ENCODE results near the gene C1QTNF8. TPM values are rescaled to one million over a fixed set of nuclear protein-coding genes. Genes with fewer than 3 reads are reported as not detected.

C1QTNF8 gene
- total RNA-seq, 4 donors from 2014 or later: not detected

DNA sequence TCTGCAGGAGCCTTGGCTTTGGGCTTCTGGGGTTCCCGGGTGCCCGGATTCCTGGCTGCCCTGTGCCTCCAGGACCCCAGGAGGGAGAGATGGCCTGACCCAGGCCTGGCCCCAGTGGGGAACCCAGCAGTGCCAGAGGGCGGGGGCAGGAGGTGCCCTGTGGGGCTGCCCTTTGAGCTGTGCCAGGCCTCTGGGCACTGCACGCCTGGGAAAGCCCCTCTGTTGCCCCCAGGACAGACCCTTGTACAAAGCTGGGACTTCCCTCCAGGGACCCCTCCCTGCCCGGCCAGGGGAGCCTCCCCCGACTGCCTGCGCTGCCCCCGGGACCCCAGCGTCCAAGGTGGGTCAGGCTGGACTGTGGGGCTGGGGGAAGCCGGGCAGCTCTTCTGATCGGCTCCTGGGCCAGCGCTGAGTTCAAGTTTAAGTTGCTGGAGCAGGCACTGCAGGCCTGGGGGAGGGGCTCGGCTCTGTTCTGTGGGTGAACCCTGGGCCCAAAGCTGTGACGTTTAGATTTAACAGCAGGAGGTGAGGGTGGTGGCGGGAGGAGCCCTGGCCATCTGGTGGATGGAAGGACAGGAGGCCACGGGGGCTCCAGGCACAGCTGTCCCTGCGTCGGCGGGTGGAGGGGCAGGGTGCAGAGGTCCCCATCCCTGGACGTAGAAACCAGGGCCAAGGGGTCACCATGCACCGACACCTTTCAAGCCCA lies 27.6 kb upstream of the C1QTNF8 start:
- Histone ChIP-seq H3K4me3 (no peak overlapping the region), H3K27me3 (no peaks in the 10 kb centered on the region), H3K9me3 (no peaks in the 10 kb centered on the region), H3K36me3 (no peaks in the 10 kb centered on the region), H3K4me1 (peaks cover 0 to 4% of the 10 kb centered on the region in 2 donors), H3K27ac (no peak overlapping the region)
- no peak for DNase-seq
- intact Hi-C loops (cut with DNase I; ENCODE audit: low total_unique reads): no loop called here
- TF ChIP-seq POLR2A (IDR thresholded peaks at IDR 0.05) (no peak), CTCF (IDR thresholded peaks at IDR 0.05) (no peak)

DNA sequence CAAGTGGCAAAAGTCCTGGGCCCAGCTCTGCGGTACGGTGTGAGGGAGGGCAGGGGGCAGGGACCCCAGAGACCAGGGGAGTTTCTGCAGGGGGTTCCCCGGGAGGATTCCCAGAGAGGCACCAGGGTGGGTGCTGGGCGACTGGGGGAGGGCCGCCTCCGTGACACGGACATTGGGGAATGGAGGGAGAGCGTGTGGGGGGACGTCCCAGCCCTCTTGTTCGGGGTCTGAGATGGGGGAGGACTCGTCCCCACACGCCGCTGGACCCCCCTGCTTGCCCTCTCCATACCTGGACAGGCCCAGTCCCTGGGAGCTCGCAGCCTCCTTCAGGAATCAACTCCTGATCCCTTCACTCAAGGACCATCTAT lies 26.3 kb upstream of the C1QTNF8 start:
- no peak overlapping the region for H3K4me3 ChIP-seq
- H3K36me3 ChIP-seq: no peaks in the 10 kb centered on the region
- peaks cover 0 to 4% of the 10 kb centered on the region in 2 donors for H3K4me1 ChIP-seq
- H3K27me3 ChIP-seq: no peaks in the 10 kb centered on the region
- TF ChIP-seq CTCF (IDR thresholded peaks at IDR 0.05) (no peak), POLR2A (IDR thresholded peaks at IDR 0.05) (no peak)
- intact Hi-C loops (cut with DNase I; ENCODE audit: low total_unique reads): no loop called here
- DNase-seq: no peak
- H3K27ac ChIP-seq: no peak overlapping the region
- no peaks in the 10 kb centered on the region for H3K9me3 ChIP-seq

DNA sequence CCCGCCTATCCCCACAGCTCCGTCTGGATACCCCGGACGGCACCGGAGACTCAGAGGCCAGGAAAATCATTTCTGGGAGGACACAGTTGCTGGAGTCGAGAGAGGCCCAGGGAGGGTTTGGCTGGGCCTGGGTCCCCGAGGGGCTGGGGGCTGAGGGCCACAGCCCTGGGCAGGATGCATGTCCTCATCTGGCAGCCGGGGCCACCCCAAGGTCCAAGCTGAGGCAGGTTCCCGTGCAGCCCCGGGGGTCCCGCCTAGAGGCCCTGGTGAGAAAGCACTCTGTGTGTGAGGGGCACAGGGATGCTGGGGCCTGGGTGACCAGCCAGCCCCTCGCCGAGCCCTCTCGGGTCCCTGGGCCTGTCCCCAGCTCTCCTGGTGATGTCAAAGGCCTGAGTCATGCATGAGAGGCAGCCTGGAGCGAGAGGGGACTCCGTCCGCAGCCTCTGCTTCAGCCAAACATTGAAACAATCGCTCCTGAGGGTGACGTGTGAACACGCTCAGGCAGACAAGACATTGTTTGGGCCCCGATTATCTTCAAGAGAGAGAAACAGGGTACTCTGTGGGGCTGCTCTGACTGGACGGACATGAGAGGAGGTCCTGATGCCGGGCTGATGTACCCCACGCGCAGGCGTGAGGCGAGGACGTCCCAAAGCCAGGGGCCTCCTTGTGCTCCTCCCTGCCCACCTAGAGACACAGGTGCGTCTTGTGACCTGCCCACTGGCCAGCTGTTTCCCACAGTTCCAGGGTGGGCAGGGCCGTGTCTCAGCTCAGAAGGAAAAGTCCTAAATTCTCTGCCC lies 25.8 kb upstream of the C1QTNF8 start:
- DNase-seq: no peak
- no peak for TF ChIP-seq CTCF (IDR thresholded peaks at IDR 0.05)
- TF ChIP-seq POLR2A (IDR thresholded peaks at IDR 0.05): no peak
- Histone ChIP-seq H3K27me3 (no peaks in the 10 kb centered on the region), H3K27ac (no peak overlapping the region), H3K4me1 (peaks cover 0 to 4% of the 10 kb centered on the region in 2 donors), H3K4me3 (no peak overlapping the region), H3K9me3 (no peaks in the 10 kb centered on the region), H3K36me3 (no peaks in the 10 kb centered on the region)
- intact Hi-C loops (cut with DNase I; ENCODE audit: low total_unique reads): no loop called here

DNA sequence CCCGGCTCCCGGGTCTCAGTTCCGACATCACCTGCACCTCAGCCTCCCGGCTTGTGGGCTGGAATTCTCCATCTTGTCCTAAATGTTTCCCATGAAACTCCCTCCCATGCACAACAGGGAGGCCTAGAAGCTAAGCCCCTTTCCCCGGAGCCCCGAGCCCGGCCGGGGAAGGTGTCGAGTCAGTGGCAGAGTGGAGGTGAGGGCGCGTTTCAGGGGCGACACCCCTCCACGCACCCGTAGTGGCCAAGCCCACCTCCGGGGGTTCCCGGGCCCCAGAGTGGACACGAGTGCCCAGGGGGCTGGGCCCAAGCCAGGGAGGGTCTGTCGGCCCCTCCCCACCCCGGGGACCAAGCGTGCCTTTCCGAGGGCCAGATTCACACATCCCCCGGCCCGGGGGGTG lies 25.0 kb upstream of the C1QTNF8 start:
- Histone ChIP-seq H3K27ac (no peak overlapping the region), H3K27me3 (no peaks in the 10 kb centered on the region), H3K4me1 (peaks cover 0 to 4% of the 10 kb centered on the region in 2 donors), H3K4me3 (no peak overlapping the region), H3K36me3 (no peaks in the 10 kb centered on the region), H3K9me3 (no peaks in the 10 kb centered on the region)
- no peak for DNase-seq
- no peak for TF ChIP-seq POLR2A (IDR thresholded peaks at IDR 0.05)
- TF ChIP-seq CTCF (IDR thresholded peaks at IDR 0.05): no peak
- intact Hi-C loops (cut with DNase I; ENCODE audit: low total_unique reads): no loop called here

DNA sequence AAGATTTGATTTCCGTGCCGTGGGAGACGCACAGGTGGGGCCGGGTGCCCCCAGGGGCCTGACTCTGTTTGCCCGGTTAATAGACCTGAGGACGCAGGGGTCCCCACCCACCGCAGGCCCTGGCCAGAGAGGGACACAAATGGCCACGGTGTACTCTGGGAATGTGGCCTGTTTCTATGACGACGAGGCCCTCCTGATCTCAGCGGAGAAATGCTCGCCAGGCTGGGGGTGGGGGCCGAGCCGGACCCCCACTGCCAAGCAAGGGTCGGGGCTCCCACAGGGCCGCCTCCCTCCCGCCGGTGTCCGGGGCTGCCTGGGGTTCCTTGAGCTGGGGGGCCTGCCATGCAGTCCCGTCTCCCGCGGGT lies 24.5 kb upstream of the C1QTNF8 start:
- no peaks in the 10 kb centered on the region for H3K27me3 ChIP-seq
- peaks cover 0 to 3% of the 10 kb centered on the region in 2 donors for H3K4me1 ChIP-seq
- TF ChIP-seq POLR2A (IDR thresholded peaks at IDR 0.05): no peak
- no peak for TF ChIP-seq CTCF (IDR thresholded peaks at IDR 0.05)
- H3K4me3 ChIP-seq: no peak overlapping the region
- H3K36me3 ChIP-seq: no peaks in the 10 kb centered on the region
- intact Hi-C loops (cut with DNase I; ENCODE audit: low total_unique reads): no loop called here
- DNase-seq: no peak
- H3K9me3 ChIP-seq: no peaks in the 10 kb centered on the region
- H3K27ac ChIP-seq: no peak overlapping the region
